SK-N-SH (cell line): ENCODE data around the gene CYB561D1.

Source experiments
- CHD2 ChIP-seq: fragments of 150-350 bp; IDR thresholded peaks from 2 replicates; pipeline ENCODE4 v1.6.1; 2018; ENCODE audit warnings: low read length; ENCODE audit not compliant: partially characterized antibody
- GATA2 ChIP-seq: sonication (generic); formaldehyde crosslinking; IDR thresholded peaks from 2 replicates; pipeline ENCODE4 v1.5.0; 2020; ENCODE audit warnings: mild to moderate bottlenecking, missing genetic modification reagents
- MEF2A ChIP-seq: IDR thresholded peaks from 2 replicates; pipeline ENCODE4 v1.4.0; 2012; ENCODE audit warnings: low read depth, borderline replicate concordance
- NRF1 ChIP-seq: IDR thresholded peaks from 2 replicates; pipeline ENCODE4 v1.6.1; 2012; ENCODE audit warnings: low read depth, mild to moderate bottlenecking, low read length
- POLR2AphosphoS5 ChIP-seq: IDR thresholded peaks from 2 replicates; pipeline ENCODE4 v1.6.1; 2012; ENCODE audit warnings: low read depth, low read length
- RAD21 ChIP-seq: IDR thresholded peaks from 2 replicates; pipeline ENCODE4 v1.6.1; 2012; ENCODE audit warnings: mild to moderate bottlenecking, low read length
- REST ChIP-seq: IDR thresholded peaks from 2 replicates; pipeline ENCODE4 v1.6.1; 2012; ENCODE audit warnings: mild to moderate bottlenecking, low read depth, low read length, moderate library complexity
- RXRA ChIP-seq: IDR thresholded peaks from 2 replicates; pipeline ENCODE4 v1.4.0; 2012; ENCODE audit warnings: low read depth, mild to moderate bottlenecking, borderline replicate concordance
- TCF12 ChIP-seq: IDR thresholded peaks from 2 replicates; pipeline ENCODE4 v1.4.0; 2012
- USF2 ChIP-seq: fragments of 150-350 bp; IDR thresholded peaks from 2 replicates; pipeline ENCODE4 v1.6.1; 2017; ENCODE audit warnings: antibody characterized with exemption, low read length, low read depth, borderline replicate concordance
- TF ChIP-seq, protein P1 (sequence below): fragments of 200-600 bp; sonication (generic); IDR thresholded peaks from 2 replicates; pipeline ENCODE4 v1.6.1; 2017; ENCODE audit warnings: antibody characterized with exemption, mild to moderate bottlenecking, moderate library complexity

DNA sequence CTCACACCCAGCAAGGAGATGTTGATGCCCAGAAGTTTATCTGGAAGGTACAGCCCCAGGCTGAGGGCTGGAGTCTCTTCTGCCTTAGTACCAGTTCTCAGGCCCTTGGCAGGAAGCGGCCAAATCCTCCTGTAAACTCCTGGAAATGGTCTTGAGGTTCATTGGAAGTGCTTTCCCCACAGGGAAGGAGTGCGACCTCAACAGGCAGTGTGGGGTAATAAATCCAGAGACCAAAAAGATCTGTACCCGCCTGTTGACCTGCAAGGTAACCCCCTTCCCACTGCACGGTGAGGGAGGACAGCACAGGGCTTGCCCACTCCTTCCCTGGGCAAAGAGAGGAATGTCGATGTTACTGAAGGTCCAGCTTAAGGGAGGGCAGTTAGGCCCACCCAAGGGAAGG lies 5.7 kb upstream of the CYB561D1 start:
- TF ChIP-seq POLR2AphosphoS5 (no peak), RXRA (no peak), TCF12 (no peak), CHD2 (no peak), MEF2A (no peak), RAD21 (no peak), USF2 (no peak), REST (no peak), GATA2 (no peak), NRF1 (no peak)
- TF ChIP-seq, protein P1, sequence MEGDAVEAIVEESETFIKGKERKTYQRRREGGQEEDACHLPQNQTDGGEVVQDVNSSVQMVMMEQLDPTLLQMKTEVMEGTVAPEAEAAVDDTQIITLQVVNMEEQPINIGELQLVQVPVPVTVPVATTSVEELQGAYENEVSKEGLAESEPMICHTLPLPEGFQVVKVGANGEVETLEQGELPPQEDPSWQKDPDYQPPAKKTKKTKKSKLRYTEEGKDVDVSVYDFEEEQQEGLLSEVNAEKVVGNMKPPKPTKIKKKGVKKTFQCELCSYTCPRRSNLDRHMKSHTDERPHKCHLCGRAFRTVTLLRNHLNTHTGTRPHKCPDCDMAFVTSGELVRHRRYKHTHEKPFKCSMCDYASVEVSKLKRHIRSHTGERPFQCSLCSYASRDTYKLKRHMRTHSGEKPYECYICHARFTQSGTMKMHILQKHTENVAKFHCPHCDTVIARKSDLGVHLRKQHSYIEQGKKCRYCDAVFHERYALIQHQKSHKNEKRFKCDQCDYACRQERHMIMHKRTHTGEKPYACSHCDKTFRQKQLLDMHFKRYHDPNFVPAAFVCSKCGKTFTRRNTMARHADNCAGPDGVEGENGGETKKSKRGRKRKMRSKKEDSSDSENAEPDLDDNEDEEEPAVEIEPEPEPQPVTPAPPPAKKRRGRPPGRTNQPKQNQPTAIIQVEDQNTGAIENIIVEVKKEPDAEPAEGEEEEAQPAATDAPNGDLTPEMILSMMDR: 0 out of 2 replicates have a peak, but pooled peaks have one; percentile 7
